ENCODE data around the gene YEATS4.

DNA sequence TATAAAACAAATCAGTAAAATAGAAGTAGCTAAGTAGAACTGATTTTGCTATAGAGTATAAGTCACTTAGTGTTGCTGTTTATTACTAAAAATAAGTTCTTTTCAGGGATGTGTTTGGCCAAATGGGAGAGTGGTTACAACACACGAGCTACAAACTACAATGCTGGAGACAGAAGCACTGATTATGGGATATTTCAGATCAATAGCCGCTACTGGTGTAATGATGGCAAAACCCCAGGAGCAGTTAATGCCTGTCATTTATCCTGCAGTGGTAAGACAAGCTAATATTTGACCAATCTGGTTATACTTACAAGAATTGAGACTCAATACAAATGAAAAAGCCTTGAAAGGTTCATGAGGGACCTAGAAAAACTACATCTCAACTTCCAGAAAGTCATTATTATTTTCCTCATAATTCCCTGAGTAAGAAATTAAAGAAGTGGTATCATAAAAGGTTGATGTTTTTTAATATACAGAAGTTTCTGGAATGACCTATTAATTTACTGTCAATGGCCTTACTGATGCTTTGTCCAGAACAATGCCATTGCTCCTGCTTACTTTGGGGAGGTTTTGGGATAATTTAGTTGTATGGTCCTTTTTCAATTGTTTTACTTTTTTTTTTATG lies 9.4 kb upstream of the YEATS4 start:
- no peak for TF ChIP-seq POLR2A (IDR thresholded peaks at IDR 0.05)
- TF ChIP-seq, protein P1, sequence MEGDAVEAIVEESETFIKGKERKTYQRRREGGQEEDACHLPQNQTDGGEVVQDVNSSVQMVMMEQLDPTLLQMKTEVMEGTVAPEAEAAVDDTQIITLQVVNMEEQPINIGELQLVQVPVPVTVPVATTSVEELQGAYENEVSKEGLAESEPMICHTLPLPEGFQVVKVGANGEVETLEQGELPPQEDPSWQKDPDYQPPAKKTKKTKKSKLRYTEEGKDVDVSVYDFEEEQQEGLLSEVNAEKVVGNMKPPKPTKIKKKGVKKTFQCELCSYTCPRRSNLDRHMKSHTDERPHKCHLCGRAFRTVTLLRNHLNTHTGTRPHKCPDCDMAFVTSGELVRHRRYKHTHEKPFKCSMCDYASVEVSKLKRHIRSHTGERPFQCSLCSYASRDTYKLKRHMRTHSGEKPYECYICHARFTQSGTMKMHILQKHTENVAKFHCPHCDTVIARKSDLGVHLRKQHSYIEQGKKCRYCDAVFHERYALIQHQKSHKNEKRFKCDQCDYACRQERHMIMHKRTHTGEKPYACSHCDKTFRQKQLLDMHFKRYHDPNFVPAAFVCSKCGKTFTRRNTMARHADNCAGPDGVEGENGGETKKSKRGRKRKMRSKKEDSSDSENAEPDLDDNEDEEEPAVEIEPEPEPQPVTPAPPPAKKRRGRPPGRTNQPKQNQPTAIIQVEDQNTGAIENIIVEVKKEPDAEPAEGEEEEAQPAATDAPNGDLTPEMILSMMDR (IDR thresholded peaks at IDR 0.05): no peak
- no peak for TF ChIP-seq POLR2AphosphoS5 (IDR thresholded peaks at IDR 0.05)

Measured in transverse colon (tissue), 4 donors.